Mammary microvascular endothelial cell (primary cell): Measurements from ENCODE around the gene DGCR8. TPM values are rescaled to one million over a fixed set of nuclear protein-coding genes. Genes with fewer than 3 reads are reported as not detected.

Experiments used
- total RNA-seq: library from RNA; depleted of rRNA; stranded (reverse); fragments of >200 nt; gene quantifications from 2 replicates; pipeline ENCODE4 v1.2.3, GENCODE V29; 2015

The DGCR8 gene
- 18.3 and 19.0 TPM in 2 replicates for total RNA-seq

DNA sequence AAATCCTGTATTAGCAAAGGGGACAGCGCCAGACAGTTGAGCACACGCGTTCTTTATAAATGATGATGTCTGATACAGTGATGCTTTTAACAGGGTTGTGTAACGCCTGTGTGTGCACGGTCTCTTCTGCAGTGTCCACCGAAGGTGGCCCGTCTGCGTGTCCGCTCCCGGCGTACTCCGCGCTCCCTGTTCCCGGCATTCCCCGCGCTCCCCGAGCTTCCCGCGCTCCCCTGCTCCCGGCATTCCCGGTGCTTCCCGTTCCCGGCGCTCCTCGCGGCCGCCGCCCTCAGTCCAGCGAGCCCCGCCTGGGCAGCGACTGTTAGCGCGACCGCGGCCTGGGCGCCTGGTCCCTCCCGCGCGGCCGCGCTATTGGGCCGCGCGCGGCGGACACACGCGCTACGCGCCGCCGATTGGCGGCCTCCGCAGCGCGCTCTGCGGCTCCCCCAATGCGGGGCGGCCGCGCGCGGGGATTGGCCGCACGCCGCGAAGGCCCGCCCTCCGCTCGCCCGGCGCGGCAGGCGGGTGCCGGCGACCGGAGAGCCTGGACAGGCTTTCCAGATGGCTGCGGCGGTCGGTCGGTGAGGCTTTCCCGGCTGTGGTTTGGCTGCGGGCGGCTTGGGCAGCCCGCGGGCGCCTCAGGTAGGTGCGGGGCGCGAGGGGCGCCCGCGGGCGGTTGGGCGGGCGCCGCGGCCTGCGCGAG lies at the start of gene DGCR8:
Gene DGCR8, plus strand, starts transcription at position 497 of the 700 bp plus-strand sequence. CDS start 5,723 bp downstream, outside the sequence.

DNA sequence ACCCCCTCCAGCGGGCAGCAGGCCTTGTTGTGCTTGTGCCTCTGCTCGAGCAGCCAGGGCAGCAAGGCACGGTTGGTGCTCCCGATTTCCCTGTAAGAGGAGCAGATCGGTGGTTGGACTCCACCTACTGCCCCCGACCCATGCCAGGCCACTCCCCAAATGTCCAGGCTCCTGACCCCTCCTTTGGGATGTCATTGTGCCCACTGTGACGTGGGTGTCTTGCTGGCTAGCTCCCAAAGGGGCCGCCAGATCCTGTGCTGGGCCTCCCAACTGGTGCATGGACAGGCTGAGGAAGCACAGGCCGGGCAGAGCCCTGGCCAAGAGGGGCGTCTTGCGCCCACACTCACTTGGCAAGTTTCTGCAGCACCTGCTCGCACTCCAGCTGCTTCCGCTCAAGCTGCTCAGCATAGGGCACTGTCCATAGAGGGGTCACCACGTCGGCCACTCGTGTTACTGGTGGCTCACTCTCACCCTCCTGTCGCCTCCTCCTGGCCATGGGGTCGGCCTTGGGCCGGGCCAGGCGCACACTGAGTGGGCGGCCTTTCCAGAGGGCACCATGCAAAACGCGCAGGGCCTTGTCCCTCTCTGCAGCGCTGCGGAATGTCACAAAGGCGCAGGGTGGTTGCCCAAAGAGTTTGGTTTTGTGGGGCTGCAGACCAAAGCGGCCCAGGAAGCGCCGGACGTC lies 35.8 kb downstream of the DGCR8 start, which contains the start of gene RANBP1:
Gene RANBP1, plus strand, starts transcription at position 414 of the 685 bp plus-strand sequence. Its CDS starts 81 bp downstream, at position 495.

DNA sequence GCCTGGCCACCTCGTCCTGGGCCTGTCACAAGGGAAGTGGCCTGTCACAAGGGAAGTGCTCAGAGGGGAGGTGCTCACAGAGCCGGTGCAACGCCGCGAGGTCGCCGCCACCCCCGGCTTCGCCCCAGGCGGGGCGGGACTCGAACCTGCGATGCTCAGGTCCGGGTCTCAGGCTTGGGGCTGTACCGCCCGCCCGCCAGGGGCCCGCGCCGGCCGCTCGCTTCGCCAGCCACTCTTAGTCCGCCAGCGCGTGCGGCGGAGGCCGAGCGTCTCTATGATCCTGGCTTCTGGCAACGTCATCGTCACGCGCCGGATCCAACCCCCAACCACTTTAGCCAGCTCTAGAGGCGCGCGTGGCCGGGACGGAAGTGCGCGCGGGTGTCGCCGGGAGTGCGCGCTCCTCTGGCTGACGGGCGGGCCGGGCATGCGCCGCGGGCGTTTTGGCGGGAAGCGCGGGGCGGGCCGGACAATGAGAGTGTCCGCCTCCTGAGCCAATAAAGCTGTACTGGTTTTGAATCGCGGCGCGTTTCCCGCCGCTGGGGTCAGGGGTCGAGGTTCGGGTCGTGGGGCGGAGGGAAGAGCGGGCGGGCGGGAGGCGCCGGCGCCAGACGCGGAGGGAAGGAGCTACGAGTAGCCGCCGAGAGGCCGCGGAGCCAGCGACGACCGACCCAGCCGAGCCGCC lies 37.1 kb downstream of the DGCR8 start, which contains the start of gene TRMT2A:
Gene TRMT2A, minus strand, starts transcription at position 276 of the 682 bp plus-strand sequence. CDS start 320 bp downstream, outside the sequence.

GRCh38 chr22:20131597-20131858 lies 51.5 kb downstream of the DGCR8 start, which contains the start of gene ZDHHC8:
ZDHHC8 (plus strand) TSS chr22:20131804; CDS start chr22:20131948, 144 bp downstream.

GRCh38 chr22:20150381-20151275 lies 70.6 kb downstream of the DGCR8 start, which contains the start of gene CCDC188:
CCDC188 (minus strand) TSS chr22:20151055; CDS start chr22:20150986, 69 bp downstream.

Other genes with a start within 250 kb of the DGCR8 start
- gene GNB1L, start 225.4 kb upstream of the DGCR8 start, total RNA-seq: 10.6 and 11.7 TPM in 2 replicates
- gene RTL10, start 225.4 kb upstream of the DGCR8 start, total RNA-seq: 20.7 and 23.7 TPM in 2 replicates
- gene COMT, start 138.5 kb upstream of the DGCR8 start, total RNA-seq: 415 and 461 TPM in 2 replicates
- 83.2 and 83.9 TPM in 2 replicates for gene TXNRD2, start 138.4 kb upstream of the DGCR8 start, total RNA-seq
- 91.8 and 101 TPM in 2 replicates for gene ARVCF, start 63.4 kb upstream of the DGCR8 start, total RNA-seq
- gene TANGO2, start 59.1 kb upstream of the DGCR8 start, total RNA-seq: 29.2 and 37.5 TPM in 2 replicates
- 521 and 558 TPM in 2 replicates for gene RANBP1, start 35.9 kb downstream of the DGCR8 start, total RNA-seq
- gene TRMT2A, start 37.0 kb downstream of the DGCR8 start, total RNA-seq: 42.1 and 43.6 TPM in 2 replicates
- 32.4 and 32.6 TPM in 2 replicates for gene ZDHHC8, start 51.6 kb downstream of the DGCR8 start, total RNA-seq
- 3.0 and 8.3 TPM in 2 replicates for gene CCDC188, start 70.8 kb downstream of the DGCR8 start, total RNA-seq
- gene RTN4R, start 188.1 kb downstream of the DGCR8 start, total RNA-seq: 0.69 and 1.4 TPM in 2 replicates
- 71.7 and 89.3 TPM in 2 replicates for gene DGCR6L, start 239.8 kb downstream of the DGCR8 start, total RNA-seq